HG02870 (cell line): ENCODE results near the gene RSPO1.

Experiments
- ATAC-seq: cut with Tn5 transposase; IDR thresholded peaks from one replicate; pipeline ENCODE4 v1.9.1; 2021; ENCODE audit warnings: mild to moderate bottlenecking, moderate library complexity; ENCODE audit not compliant: unreplicated experiment

Gene RSPO1

DNA sequence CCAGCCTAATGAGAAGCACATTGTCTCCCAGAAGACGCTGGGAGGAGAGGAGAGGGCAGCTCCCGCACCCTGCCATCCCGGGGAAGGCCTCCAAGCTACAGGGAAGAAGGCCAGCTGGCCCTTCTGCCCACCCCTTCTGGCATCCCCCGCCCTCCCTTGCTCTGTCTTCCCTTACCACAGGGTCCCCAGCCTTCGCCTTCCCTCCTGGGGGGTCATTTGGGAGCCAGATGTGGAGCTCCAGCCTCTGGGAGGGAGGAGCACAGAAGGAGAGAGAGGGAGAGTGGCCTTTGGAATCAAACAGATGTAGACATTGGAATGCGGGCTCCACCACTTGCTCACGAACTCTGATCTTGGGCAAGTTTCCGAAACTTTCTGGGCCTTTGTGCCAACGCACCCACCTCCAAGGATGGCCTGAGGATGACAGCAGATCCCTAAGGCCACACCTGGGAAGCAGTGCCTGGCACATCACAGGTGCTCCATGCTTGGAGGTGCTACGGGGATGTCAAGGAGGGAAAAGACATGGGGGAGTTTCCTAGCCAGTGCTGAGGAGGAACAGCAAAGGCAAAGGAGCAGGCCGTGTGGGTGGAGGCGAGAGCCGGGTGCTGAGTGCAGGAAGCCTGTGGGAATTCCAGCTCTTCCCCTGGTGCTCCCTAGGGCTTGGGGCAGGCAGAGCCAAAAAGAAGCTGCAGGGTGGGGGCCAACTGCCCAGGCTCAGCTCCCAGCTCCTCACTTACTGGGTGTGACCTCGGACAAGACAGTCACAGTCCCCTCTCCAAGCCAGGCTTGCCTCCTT is 23.1 kb upstream of the RSPO1 start:
- no peak for ATAC-seq

GRCh38 chr1:37656881-37657280 is 22.2 kb upstream of the RSPO1 start:
- no peak for ATAC-seq

DNA sequence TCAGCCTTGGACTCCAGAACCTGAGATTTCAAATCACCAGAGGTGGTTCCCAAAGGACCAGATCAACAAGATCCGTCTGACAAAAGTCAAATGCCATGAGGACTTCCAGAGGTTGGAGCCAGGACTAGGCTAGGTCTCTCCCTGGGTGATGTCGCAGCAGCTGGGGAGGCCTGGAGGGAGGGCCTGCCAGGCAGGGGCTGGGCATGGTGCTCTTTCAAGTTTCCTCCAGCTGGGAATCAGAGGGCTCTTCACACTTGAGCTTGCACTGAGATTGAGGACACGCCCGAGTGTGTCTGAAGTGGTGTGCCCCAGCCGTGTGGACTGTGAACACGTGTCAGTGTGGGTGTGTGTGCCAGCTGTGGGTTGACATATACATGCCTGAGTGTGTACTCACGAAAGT is 21.3 kb upstream of the RSPO1 start:
- no peak for ATAC-seq

GRCh38 chr1:37655274-37655673 is 20.6 kb upstream of the RSPO1 start:
- ATAC-seq: no peak

GRCh38 chr1:37653906-37654305 is 19.2 kb upstream of the RSPO1 start:
- ATAC-seq: no peak

GRCh38 chr1:37652976-37653375 is 18.3 kb upstream of the RSPO1 start:
- ATAC-seq: no peak

DNA sequence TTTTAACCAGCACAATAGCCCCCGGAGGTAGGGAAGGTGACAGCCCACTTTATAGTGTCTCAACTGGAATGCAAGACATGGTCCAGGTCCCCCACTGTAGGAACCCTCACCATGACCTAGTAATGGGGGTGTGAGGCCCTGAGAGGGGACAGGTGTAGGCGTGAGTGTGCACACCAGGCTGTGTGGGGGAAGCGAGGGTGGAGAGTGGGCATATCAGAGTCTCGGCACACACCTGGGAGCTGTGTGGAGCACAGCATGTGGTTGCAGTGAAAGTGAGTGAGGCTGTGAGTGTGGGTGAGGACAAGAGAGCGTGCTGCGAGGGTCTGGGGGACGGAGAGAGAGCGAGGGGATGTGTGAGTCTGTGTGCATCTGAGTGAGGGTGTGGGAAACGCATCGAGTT is 17.1 kb upstream of the RSPO1 start:
- no peak for ATAC-seq

- no peak for ATAC-seq
Observed at GRCh38 chr1:37650721-37651120, 16.0 kb upstream of the RSPO1 start.

DNA sequence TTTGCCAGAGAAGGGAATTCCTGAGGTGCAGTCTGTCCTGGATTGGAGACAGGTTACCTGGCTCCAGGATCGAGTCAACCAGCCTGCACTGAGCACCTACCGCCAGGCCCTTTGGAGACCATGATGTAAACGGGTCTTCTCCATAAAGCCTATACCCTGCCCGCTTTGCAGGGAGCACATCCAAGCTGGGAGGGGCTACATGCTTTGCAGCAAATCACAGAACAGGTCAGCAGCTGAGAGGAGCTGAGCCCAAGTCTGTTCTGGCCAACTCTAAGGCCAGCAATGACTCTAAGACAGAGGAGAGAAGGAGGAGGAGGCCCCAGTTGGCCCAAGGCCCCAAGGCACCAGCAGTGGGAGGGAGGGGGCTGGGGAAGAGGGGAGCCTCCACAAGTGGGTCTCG is 15.5 kb upstream of the RSPO1 start:
- no peak for ATAC-seq

DNA sequence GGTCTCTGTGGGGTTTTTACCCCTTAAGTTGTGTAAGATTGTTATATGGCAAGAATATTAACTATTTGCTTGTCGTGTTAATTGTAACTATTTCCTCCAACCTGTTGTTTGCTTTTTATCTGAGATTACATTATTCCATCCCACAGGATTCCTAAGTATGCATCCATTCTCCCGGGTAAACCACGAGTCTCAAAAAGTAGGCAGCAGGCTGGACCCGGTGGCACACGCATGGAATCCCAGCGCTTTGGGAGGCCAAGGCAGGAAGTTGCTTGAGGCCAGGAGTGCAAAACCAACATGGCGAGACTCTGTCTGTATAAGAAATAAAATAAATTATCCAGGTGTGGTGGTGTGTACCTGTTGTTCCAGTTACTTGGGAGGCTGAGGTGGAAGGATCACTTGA is 12.6 kb upstream of the RSPO1 start:
- ATAC-seq: no peak

DNA sequence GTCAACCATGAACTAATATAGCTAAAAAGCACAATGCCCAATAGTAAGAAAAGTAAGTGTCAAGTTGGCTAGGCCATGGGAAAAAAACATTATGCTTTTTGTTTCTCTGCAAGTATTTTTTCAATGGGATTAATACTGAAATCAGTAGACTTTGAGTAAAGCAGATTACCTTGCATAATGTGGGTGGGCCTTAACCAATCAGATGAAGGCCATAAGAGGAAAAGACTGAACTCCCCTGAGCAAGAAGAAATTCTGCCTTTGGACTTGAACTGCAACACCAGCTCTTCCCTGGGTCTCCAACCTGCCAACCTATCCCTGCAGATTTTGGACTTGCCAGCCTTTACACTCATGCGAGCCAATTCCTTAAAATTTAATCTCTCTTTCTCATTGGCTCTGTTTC is 6.4 kb upstream of the RSPO1 start:
- no peak for ATAC-seq

DNA sequence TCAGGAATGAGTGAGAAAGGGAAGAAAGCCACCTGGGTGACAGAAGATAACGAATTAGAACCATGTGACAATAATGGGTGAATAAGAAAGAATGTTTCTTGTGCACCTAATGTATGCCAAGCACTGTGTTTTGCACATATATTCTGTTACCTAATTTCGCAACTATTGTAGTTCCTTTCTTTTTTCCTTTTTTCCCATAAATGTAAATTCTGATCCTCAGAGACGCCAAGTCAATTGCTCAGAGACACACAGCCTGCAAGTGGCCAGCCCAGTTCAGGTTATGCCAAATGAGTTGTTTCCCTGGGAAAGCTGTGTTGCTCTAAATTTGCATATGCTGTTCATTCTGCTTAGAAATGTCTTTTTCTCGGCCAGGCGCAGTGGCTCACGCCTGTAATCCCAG is 1.7 kb upstream of the RSPO1 start:
- ATAC-seq: no peak

- no peak for ATAC-seq
Observed at GRCh38 chr1:37634992-37635902, 555 bp upstream of the RSPO1 start.

- no peak for ATAC-seq
Observed at GRCh38 chr1:37633938-37634243, 801 bp downstream of the RSPO1 start.

GRCh38 chr1:37633040-37633937 is 1.4 kb downstream of the RSPO1 start:
- no peak for ATAC-seq

DNA sequence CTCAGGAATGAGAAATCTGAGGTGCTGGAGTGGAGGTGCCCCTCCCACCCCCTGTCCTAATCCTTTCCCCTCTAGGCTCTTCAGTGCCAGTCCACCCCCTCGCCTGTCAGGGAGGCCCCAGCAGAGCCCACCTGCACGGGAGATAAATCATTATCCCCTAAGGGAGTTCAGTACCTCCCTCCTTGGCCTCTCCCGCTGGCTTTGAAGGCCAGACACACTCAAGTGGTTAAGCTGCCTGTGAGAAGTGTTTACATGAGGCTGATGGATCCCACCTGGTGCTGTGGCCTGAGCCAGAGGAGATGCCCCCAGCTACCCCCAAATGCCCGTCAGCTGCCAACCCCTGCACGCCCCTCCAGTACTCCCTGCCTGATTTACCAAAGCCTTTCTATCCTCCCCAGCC is 3.7 kb downstream of the RSPO1 start:
- ATAC-seq: no peak

DNA sequence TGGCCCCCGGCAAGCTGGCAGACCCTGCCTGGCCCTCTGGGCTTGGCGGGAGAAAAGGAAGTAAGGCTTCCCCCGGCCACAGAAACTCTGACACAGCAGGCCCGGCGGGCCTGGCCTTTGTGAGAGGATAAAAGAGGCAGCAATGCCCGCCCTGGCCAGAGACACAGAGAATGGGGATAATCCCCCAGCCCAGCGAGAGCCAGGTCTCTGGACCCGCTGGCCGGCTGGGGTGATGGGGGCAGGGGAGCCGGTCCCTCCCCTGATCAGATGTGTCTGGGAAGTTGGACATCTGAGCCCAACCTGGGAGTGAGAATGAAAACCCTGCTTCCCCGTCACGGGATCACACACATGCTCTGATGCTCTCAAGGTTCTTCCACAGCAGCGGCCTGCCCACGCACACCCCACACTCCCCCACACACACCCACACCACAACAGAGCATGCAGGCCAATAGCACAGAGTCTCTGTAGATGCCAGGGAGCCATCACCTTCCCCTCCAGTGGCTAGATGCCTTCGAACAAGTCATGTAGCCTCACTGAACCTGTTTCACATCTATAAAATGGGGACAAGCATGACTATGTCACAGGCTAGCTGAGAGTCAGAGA is 4.2 kb downstream of the RSPO1 start:
- no peak for ATAC-seq

DNA sequence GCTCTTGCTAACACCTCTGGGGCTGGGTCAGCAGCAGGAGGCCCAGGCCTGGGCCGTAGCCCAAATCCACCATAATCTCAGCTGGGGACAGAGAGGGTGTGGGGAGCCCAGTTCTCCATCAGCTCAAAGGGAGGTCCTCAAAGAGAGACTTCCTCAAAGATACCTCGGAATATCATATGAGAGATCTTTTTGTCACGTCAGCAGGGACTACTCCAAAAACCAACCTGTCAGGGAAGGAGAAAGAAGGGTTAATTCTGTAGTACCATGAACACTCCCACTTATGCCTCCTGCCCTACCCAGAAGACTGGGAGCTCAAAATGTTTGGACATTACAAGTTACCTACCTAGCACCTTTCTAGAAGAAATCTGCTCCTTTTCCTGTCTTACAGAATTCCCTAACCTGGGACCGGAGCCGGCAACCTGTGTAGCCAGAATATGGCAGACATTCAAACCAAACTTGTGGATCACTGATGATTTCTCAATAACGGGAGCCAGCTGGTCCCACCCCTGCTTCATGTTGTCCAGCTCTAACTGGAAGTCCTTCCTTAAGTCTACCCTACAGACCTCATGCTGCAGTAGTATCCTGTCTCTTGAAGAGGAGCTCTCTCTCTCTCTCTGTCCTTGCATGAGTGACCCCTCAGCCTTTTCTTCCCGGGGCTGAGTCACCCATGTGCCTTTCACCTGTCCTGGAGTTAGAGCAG is 4.8 kb downstream of the RSPO1 start:
- no peak for ATAC-seq

GRCh38 chr1:37629008-37629407 is 5.7 kb downstream of the RSPO1 start:
- ATAC-seq: no peak

DNA sequence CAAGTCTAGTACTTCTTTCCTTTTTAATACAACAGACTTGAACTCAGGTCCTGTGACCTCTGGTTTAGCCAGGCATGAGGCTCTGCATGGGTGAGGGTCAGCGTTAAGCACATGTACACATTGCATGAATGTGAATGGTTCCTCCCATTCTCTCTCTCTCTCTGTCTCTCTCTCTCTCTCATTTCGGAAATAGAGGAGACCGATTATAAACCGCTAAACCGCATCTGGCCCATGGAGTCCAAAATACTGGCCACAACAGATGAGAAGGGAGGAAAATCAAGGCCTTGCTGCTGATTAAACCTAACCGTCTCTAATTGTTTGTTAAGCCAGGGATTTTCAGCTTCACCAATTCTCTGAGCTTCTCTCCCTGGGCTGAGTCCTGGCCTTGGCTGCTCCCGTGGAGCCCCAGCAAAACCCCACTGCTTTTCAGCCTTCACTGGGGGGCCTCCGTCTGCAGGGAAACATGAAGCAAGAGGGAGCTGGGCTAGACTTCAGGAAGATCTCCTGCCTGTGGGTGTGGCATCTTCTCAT is 6.6 kb downstream of the RSPO1 start:
- no peak for ATAC-seq
